T-helper 17 cell (primary cell): ENCODE results near the gene JADE1. TPM values are rescaled to one million over a fixed set of nuclear protein-coding genes. Genes with fewer than 3 reads are reported as not detected.
A peak's percentile ranks its signal among the peaks of the same experiment; 100 is the strongest.

Source experiments
- ATAC-seq: fragments of 150-1000 bp; cut with Tn5 transposase; 2 replicates; pipeline ENCODE4 v1.10.0; 2021; ENCODE audit warnings: mild to moderate bottlenecking, moderate library complexity
- DNase-seq, 3 donors: peaks; one replicate each; pipeline versions ENCODE4 v3.0.0 to v3.0.0-alpha.2; 2020 to 2021
- H3K9me3 ChIP-seq: one replicate; pipeline ENCODE4 v1.7.0; 2013; ENCODE audit warnings: low read length, mild to moderate bottlenecking; ENCODE audit not compliant: control insufficient read depth, poor library complexity, severe bottlenecking
- H3K27ac Mint-ChIP-seq: one replicate; pipeline ENCODE4 v1.8.0; 2022; ENCODE audit warnings: mild to moderate bottlenecking, moderate library complexity, mixed read lengths
- H3K27me3 Mint-ChIP-seq: one replicate; pipeline ENCODE4 v1.8.0; 2022; ENCODE audit warnings: mixed read lengths
- H3K36me3 Mint-ChIP-seq: one replicate; pipeline ENCODE4 v1.8.0; 2022; ENCODE audit warnings: low read depth, mixed read lengths
- H3K4me1 Mint-ChIP-seq: one replicate; pipeline ENCODE4 v1.8.0; 2022; ENCODE audit warnings: mild to moderate bottlenecking, mixed read lengths
- H3K4me3 Mint-ChIP-seq: one replicate; pipeline ENCODE4 v1.8.0; 2022; ENCODE audit warnings: mild to moderate bottlenecking, moderate library complexity, mixed read lengths
- total RNA-seq, 4 donors: library from RNA in 2 of 4; stranded (reverse) in 2 of 4; gene quantifications; one replicate each; pipeline ENCODE4 v1.2.3 and lab custom pipeline; 2022 to 2026

JADE1 gene
- total RNA-seq (10 to 100 TPM; 38.0 to 53.1 TPM), total RNA-seq (lab: John Stamatoyannopoulos, UW) (123 to 142 reads per million in 2 donors)

- DNase-seq (peak; percentile 71 to 81 (median 79)), ATAC-seq (peak; percentile 75)
- H3K4me3 Mint-ChIP-seq = peak within 1 kb of the TSS; percentile 99
- H3K36me3 Mint-ChIP-seq = peaks cover 2% of the 10 kb centered on the region
- no peaks in the 10 kb centered on the region for H3K9me3 ChIP-seq
- H3K27ac Mint-ChIP-seq = peak within 1 kb of the TSS; percentile 95
- no peaks in the 10 kb centered on the region for H3K27me3 Mint-ChIP-seq
- H3K4me1 Mint-ChIP-seq = peaks cover 18% of the 10 kb centered on the region
Measured at GRCh38 chr4:128809477-128810330, at the start of gene JADE1. JADE1 (plus strand) TSS chr4:128809700; CDS start chr4:128831759, 22,059 bp downstream.

- ATAC-seq (no peak), DNase-seq (no peak)
- Mint-ChIP-seq H3K27me3 (peaks cover 5% of the 10 kb centered on the region), H3K4me1 (no peaks in the 10 kb centered on the region), H3K36me3 (no peaks in the 10 kb centered on the region), H3K27ac (no peak overlapping the region), H3K4me3 (no peak overlapping the region)
- H3K9me3 ChIP-seq = no peaks in the 10 kb centered on the region
Measured at GRCh38 chr4:128766781-128767180, 42.7 kb upstream of the JADE1 start.

DNA sequence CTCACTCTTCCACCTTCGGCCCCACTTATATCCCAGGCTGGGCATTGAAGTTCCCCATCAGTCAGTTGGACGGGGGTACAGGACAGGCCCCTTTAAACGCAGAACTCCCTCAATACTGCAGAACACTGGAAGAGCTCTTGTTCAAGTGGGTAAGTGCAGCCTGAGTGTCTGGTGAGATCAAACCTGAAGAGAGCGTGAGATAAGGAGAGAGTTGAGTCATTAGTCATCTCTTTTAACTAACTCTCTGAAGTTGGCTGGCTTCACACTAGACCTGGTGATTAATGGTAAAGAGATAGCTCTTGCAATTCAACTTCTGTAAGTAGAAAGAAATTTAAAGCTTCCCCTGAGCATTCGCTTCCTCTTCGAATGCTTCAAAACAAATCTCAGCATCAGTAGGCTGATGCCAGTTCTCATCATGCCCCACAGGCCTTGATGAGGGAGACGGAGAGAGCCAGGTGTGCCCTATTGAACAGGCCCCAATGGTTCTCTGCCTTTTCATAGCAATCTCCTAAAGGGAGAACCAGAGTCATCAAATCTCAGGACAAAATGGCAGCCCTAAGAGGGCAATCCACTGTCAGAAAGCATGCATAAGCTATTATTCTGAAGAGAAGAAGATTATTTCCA lies 41.0 kb upstream of the JADE1 start:
- ATAC-seq = no peak
- H3K9me3 ChIP-seq = no peaks in the 10 kb centered on the region
- Mint-ChIP-seq H3K4me3 (no peak overlapping the region), H3K4me1 (no peaks in the 10 kb centered on the region), H3K27me3 (peaks cover 5% of the 10 kb centered on the region), H3K27ac (no peak overlapping the region), H3K36me3 (no peaks in the 10 kb centered on the region)
- DNase-seq = no peak

DNA sequence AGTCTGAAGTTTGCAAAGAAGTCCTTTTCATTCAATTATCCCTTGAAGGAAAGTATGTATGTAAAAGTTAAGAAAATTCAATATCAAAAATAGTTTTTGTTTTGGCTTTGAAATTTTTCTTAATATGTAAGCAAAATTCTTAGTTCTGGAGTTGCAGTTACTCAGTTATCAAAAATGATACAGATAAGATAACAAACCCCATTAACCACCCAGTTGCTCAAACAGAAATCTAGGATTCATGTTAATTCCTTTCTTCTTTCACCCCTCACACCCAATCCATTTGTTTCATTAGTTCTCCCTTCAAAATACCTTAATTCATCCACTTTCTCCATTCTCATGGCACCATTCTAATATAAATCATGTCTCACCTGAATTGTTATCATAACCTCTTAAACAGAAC lies 40.5 kb upstream of the JADE1 start:
- no peak for ATAC-seq
- Mint-ChIP-seq H3K27me3 (peaks cover 5% of the 10 kb centered on the region), H3K4me1 (no peaks in the 10 kb centered on the region), H3K27ac (no peak overlapping the region), H3K36me3 (no peaks in the 10 kb centered on the region), H3K4me3 (no peak overlapping the region)
- no peak for DNase-seq
- no peaks in the 10 kb centered on the region for H3K9me3 ChIP-seq

DNA sequence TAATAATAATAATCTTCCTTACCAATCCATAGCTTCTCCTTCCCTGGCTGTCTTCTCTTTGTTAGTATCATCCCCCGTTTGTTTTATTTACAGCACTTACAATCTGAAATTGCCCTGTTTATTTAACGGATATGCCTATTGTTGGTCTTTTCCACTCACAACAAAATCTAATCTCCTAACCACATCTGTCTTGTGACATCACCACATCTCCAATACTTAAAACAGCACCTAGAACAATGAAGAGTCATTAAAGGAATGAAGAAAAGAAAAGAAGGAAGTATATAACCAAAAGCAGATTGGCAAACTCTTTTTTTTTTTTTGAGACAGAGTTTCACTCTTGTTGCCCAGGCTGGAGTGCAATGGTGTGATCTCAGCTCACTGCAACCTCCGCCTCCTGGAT lies 38.7 kb upstream of the JADE1 start:
- H3K9me3 ChIP-seq = no peaks in the 10 kb centered on the region
- DNase-seq = no peak
- H3K36me3 Mint-ChIP-seq = no peaks in the 10 kb centered on the region
- H3K4me1 Mint-ChIP-seq = no peaks in the 10 kb centered on the region
- no peak overlapping the region for H3K27ac Mint-ChIP-seq
- no peak overlapping the region for H3K4me3 Mint-ChIP-seq
- ATAC-seq = peak; percentile 21
- H3K27me3 Mint-ChIP-seq = peaks cover 4% of the 10 kb centered on the region

DNA sequence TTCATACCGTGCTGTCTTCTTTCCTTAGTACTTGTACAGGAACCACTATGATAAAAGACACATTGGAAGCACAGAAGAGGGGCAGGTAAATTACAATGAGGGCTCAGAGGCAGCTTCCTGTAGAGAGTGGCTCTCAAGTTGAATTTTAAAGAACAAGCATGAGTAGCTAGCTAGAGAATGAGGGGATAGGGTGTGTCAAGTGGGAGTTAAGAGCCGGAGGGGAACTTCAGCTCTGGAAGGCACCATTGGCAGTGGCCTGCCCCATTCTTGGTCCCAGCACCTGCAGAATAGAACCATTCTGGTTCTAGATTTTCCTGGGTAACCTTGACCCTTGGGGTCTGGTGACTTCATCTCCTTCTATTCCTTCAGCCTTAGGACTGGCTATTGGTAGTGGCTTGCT lies 34.0 kb upstream of the JADE1 start:
- no peaks in the 10 kb centered on the region for H3K9me3 ChIP-seq
- ATAC-seq = no peak
- Mint-ChIP-seq H3K4me3 (no peak overlapping the region), H3K27ac (no peak overlapping the region), H3K36me3 (no peaks in the 10 kb centered on the region), H3K4me1 (peaks cover 2% of the 10 kb centered on the region), H3K27me3 (peaks cover 39% of the 10 kb centered on the region)
- DNase-seq = no peak

DNA sequence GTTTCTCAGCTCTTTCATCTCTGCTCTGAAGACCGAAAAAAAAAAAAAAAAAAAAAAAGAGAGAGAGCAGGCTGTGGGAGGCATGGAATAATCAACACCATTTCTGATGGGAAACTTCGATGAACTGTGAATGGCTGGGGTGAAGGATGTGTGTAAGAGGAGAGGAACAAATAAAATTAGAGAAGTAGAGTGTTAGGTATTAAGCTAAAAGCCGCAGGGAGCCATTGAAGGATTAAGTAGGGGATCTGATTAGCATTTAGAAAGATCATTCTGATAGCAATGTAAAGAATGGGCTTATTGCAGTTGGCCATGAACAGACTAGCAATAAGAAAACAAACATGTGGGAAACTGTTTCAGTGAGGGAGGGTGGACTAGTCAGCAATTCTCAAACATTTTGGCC lies 33.6 kb upstream of the JADE1 start:
- H3K27ac Mint-ChIP-seq = no peak overlapping the region
- no peaks in the 10 kb centered on the region for H3K9me3 ChIP-seq
- H3K4me3 Mint-ChIP-seq = no peak overlapping the region
- no peaks in the 10 kb centered on the region for H3K36me3 Mint-ChIP-seq
- DNase-seq (no peak), ATAC-seq (no peak)
- peaks cover 2% of the 10 kb centered on the region for H3K4me1 Mint-ChIP-seq
- H3K27me3 Mint-ChIP-seq = peaks cover 44% of the 10 kb centered on the region

DNA sequence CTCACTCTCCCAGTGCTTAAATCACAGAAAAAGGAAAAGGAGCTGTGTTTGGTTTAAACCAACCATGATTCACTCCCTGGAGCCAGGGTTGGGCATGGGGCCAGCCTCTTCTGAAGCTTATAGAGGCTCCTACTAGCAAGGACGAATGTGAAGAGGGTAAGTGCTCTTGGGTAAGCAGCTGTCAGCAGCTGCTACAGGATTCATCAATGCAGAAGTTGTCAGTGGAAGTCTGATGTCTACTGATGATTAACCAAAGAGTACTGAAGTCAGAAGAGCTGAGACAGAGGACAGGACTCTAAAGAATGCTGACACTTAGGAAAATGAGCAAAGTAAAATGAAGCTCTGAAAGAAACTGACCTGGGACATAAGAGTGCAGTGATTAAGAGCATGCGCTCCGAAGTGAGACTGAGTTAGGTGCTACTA lies 32.7 kb upstream of the JADE1 start:
- Mint-ChIP-seq H3K27ac (no peak overlapping the region), H3K4me3 (no peak overlapping the region), H3K27me3 (peaks cover 46% of the 10 kb centered on the region), H3K36me3 (no peaks in the 10 kb centered on the region), H3K4me1 (peaks cover 2% of the 10 kb centered on the region)
- H3K9me3 ChIP-seq = no peaks in the 10 kb centered on the region
- ATAC-seq = no peak
- no peak for DNase-seq

GRCh38 chr4:128780688-128781087 lies 28.8 kb upstream of the JADE1 start:
- peaks cover 7% of the 10 kb centered on the region for H3K4me1 Mint-ChIP-seq
- ATAC-seq = no peak

GRCh38 chr4:128782076-128782715 lies 27.3 kb upstream of the JADE1 start:
- ATAC-seq (peak; percentile 75), DNase-seq (peak in 2 of 3 donors; percentile 34 to 39)
- Mint-ChIP-seq H3K27ac (peak overlapping the region; percentile 11), H3K27me3 (peaks cover 34% of the 10 kb centered on the region), H3K36me3 (no peaks in the 10 kb centered on the region), H3K4me1 (peaks cover 7% of the 10 kb centered on the region), H3K4me3 (no peak overlapping the region)
- no peaks in the 10 kb centered on the region for H3K9me3 ChIP-seq

More at GRCh38 chr4:128780688-128781087, 28.8 kb upstream of the JADE1 start:
- DNase-seq = no peak
- Mint-ChIP-seq H3K36me3 (no peaks in the 10 kb centered on the region), H3K27ac (no peak overlapping the region), H3K27me3 (peaks cover 49% of the 10 kb centered on the region), H3K4me3 (no peak overlapping the region)
- no peaks in the 10 kb centered on the region for H3K9me3 ChIP-seq

GRCh38 chr4:128782875-128783614 lies 26.5 kb upstream of the JADE1 start:
- H3K27ac Mint-ChIP-seq = no peak overlapping the region
- peaks cover 7% of the 10 kb centered on the region for H3K4me1 Mint-ChIP-seq
- DNase-seq (no peak), ATAC-seq (no peak)
- no peaks in the 10 kb centered on the region for H3K36me3 Mint-ChIP-seq
- no peak overlapping the region for H3K4me3 Mint-ChIP-seq
- H3K9me3 ChIP-seq = no peaks in the 10 kb centered on the region
- H3K27me3 Mint-ChIP-seq = peaks cover 30% of the 10 kb centered on the region

- peaks cover 11% of the 10 kb centered on the region for H3K27me3 Mint-ChIP-seq
- H3K9me3 ChIP-seq = no peaks in the 10 kb centered on the region
- H3K36me3 Mint-ChIP-seq = no peaks in the 10 kb centered on the region
- no peak overlapping the region for H3K27ac Mint-ChIP-seq
- H3K4me3 Mint-ChIP-seq = no peak overlapping the region
- H3K4me1 Mint-ChIP-seq = peaks cover 2% of the 10 kb centered on the region
- ATAC-seq (no peak), DNase-seq (no peak)
Measured at GRCh38 chr4:128787509-128788311, 21.8 kb upstream of the JADE1 start.
